SJSA1 (cell line): Measurements from ENCODE around the gene DMTF1. TPM values are rescaled to one million over a fixed set of nuclear protein-coding genes. Genes with fewer than 3 reads are reported as not detected.
A peak's percentile ranks its signal among the peaks of the same experiment; 100 is the strongest.
"Not testable (repeated sequence)": the region's sequence is repeated elsewhere in the genome, so short reads cannot be mapped to it uniquely, and the experiment has no call there.

Experiments
- DNase-seq, 2 experiments: peaks; one replicate each; pipeline ENCODE4 v3.0.0-alpha.2; 2015 to 2020; ENCODE audit warnings: low spot score in 2 of 2, low read depth in 1 of 2
- H3K27ac ChIP-seq: fragments of 250-450 bp; sonication (Bioruptor Pico); 2 replicates; pipeline ENCODE4 v1.5.1; 2020; ENCODE audit warnings: mild to moderate bottlenecking, moderate library complexity
- H3K27me3 ChIP-seq: fragments of 250-450 bp; sonication (Bioruptor Pico); replicated peaks from 2 replicates; pipeline ENCODE4 v1.5.1; 2020; ENCODE audit warnings: mild to moderate bottlenecking, moderate library complexity
- H3K36me3 ChIP-seq: fragments of 250-450 bp; sonication (Bioruptor Pico); 2 replicates; pipeline ENCODE4 v1.5.1; 2020; ENCODE audit warnings: mild to moderate bottlenecking
- H3K4me1 ChIP-seq: fragments of 250-450 bp; sonication (Bioruptor Pico); replicated peaks from 2 replicates; pipeline ENCODE4 v1.6.1; 2021; ENCODE audit warnings: mild to moderate bottlenecking
- H3K4me3 ChIP-seq: fragments of 250-450 bp; sonication (Bioruptor Pico); 2 replicates; pipeline ENCODE4 v1.5.1; 2020; ENCODE audit warnings: mild to moderate bottlenecking
- H3K9me3 ChIP-seq: fragments of 250-450 bp; sonication (Bioruptor Pico); replicated peaks from 2 replicates; pipeline ENCODE4 v1.5.1; 2020; ENCODE audit warnings: mild to moderate bottlenecking
- total RNA-seq: library from RNA; depleted of rRNA; stranded (reverse); fragments of >200 nt; shearing (Covaris generic); gene quantifications from 2 replicates; pipeline ENCODE4 v1.2.3, GENCODE V29; 2014; rRNA removed

The DMTF1 gene, protein sequence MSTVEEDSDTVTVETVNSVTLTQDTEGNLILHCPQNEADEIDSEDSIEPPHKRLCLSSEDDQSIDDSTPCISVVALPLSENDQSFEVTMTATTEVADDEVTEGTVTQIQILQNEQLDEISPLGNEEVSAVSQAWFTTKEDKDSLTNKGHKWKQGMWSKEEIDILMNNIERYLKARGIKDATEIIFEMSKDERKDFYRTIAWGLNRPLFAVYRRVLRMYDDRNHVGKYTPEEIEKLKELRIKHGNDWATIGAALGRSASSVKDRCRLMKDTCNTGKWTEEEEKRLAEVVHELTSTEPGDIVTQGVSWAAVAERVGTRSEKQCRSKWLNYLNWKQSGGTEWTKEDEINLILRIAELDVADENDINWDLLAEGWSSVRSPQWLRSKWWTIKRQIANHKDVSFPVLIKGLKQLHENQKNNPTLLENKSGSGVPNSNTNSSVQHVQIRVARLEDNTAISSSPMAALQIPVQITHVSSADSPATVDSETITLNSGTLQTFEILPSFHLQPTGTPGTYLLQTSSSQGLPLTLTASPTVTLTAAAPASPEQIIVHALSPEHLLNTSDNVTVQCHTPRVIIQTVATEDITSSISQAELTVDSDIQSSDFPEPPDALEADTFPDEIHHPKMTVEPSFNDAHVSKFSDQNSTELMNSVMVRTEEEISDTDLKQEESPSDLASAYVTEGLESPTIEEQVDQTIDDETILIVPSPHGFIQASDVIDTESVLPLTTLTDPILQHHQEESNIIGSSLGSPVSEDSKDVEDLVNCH
- 40.2 and 52.1 TPM in 2 replicates for total RNA-seq

DNA sequence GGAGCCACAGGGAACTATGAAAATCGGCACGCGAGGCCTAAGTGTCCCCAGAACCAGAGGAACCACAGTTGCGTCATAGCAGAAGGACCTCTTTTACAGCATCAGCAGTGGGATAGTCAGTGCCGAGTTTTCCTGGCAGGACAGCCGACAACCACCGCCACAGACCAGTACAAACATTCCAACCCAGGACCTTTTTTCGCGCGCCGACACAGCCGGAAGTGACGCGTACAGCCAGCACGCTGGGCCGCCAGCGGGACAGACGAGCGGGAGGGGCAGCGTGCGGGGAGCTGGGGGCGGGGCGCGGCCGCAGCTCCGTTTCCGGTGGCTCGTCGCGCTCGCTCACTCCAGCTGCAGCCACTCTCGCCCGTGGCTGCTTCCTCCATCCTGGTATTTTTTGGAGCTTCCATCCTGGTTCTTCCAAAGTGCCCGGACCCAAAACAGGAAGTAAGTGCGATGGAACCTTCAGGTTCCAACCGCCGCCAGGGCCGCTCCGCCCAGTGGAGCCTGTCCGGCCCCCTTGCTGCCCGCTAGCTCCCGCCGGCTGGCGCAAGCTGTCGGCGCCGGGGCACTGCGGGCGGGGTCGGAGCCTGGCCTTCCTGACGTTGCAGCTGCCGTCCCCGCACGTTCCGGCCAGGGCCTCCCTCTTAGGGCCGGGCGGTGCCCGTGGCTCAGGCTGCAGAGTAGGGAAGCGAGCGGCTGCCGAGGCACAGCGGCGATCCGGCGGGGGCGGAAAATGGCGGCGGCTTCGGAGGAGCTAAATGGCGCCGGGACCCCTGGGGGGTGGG, at the start of gene DMTF1:
TSS of gene DMTF1 (plus strand) at position 342 of the 785 bp plus-strand sequence. CDS start 12,489 bp downstream, outside the sequence.
- Histone ChIP-seq H3K9me3 (no peaks in the 10 kb centered on the region), H3K4me1 (peaks cover 32% of the 10 kb centered on the region), H3K27me3 (no peaks in the 10 kb centered on the region), H3K27ac (peak within 1 kb of the TSS; percentile 96), H3K36me3 (peaks cover 27% of the 10 kb centered on the region), H3K4me3 (peak within 1 kb of the TSS; percentile 74)
- peak; percentile 95 to 96 for DNase-seq

DNA sequence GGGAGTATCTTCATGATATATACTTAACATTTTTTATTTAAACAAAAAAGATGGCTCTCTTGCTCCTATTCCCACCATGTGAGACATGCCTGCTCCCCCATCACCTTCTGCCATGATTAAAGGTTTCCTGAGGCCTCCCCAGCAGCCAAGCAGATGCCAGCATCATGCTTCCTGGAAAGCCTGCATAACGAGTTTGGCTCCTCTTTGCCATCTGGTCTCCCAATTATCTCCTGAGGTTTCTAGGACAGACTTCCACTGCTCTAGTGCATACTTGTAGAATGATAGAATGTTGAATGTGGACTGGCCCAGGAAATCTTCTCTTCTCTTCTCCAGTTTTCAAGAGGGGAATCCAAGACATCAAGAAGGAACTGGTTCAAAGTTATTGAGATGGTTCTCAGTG, 46.9 kb upstream of the DMTF1 start:
- Histone ChIP-seq H3K27ac (no peak overlapping the region), H3K9me3 (no peaks in the 10 kb centered on the region; the same call in 1 of the 2 replicates), H3K27me3 (no peaks in the 10 kb centered on the region; the same call in none of the 2 replicates), H3K4me3 (no peak overlapping the region), H3K36me3 (no peaks in the 10 kb centered on the region), H3K4me1 (no peaks in the 10 kb centered on the region)
- no peak for DNase-seq

DNA sequence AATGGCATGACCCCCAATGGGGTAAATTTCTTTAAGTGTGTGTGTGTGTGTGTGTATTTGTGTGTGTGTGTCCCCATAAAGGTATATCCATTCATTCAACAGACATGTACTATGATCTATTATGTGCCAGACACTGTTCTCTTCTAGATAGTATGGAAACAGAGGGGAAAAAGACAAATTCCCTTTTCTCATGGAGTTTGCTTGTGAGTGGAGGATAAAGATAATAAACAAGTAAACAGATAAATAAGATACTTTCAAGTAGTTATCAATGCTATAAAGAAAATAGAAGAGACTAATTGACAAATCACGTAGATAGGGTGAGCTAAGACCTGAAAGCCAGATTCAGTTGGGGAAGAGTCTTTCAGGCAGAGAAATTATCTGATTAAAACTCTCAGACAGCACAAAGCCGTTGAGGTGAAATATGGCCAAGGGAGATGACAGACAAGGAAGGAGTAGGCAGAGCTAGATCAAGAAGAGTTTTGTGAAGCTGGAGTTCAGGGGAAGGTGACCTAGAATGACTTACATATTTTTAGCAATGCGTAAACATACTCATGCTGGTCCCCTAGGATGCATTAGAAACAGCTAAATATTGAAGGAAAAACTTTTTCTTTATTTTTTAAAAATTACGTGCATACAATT, 45.2 kb upstream of the DMTF1 start:
- DNase-seq, result no peak
- Histone ChIP-seq H3K4me3 (no peak overlapping the region), H3K27me3 (no peaks in the 10 kb centered on the region; the same call in none of the 2 replicates), H3K36me3 (no peaks in the 10 kb centered on the region), H3K4me1 (no peaks in the 10 kb centered on the region), H3K9me3 (no peaks in the 10 kb centered on the region; the same call in 1 of the 2 replicates), H3K27ac (no peak overlapping the region)

DNA sequence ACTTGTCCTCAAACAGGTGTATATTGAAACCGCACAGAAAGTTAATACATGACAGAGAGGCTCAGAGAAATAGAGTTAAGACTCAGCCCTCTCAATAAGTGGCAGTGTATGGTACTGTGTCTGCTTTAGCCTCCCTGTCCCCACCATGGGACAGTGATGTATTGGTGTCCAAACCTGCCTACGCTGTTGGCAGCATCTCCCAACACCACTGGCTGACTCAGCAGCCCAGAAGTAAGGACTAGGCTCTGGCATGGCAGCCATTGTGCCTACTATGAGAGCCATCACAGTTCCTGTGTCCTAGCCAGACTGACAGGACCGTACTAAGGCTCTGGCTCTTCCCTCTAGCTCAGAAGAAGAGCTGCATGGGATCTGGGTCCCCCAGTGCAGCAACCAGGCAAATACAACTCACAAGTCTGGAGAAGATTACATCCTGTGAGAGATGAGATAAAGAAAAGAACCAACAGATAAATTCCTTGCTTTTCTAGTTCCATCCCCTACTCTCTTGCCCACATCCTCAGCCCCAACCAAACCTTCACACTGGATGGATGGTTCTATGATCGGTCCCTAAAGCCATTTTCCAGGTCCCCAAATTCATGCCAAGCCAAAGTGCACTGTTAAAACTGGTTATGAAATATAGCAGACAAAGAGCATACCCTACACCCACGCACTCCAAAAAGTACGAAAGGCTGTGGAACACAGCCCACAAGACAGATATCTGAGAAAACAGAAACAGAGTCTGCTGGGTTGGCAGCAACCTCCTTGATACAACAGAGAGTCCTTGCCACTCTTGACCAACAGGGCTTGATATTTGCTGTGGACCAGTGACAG, 44.1 kb upstream of the DMTF1 start:
- Histone ChIP-seq H3K9me3 (no peaks in the 10 kb centered on the region; the same call in 1 of the 2 replicates), H3K4me1 (no peaks in the 10 kb centered on the region), H3K27me3 (no peaks in the 10 kb centered on the region; the same call in none of the 2 replicates), H3K36me3 (no peaks in the 10 kb centered on the region), H3K4me3 (no peak overlapping the region), H3K27ac (no peak overlapping the region)
- no peak for DNase-seq

DNA sequence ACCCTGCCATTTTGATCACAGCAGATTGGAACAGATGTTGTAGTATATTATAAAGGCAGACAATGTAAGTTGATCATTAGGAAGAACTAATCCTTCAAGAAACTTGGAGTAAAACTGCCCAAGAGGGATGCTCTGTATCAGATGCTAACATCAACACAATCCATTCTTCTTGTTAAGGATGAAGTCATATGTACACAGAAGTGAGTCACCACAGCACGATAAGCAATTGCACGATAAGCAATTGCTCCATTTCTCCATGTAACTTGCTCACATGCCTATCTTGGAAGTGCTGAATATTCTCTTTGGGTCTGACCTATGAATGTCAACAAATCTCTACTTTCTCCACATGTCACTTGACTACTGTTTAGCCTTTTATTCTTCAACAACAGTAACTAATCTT, 41.5 kb upstream of the DMTF1 start:
- no peaks in the 10 kb centered on the region for H3K4me1 ChIP-seq
- peak in 1 of 2 experiments; percentile 4 for DNase-seq
- H3K9me3 ChIP-seq, result no peaks in the 10 kb centered on the region; the same call in 1 of the 2 replicates
- H3K36me3 ChIP-seq, result no peaks in the 10 kb centered on the region
- no peak overlapping the region for H3K27ac ChIP-seq
- H3K27me3 ChIP-seq, result no peaks in the 10 kb centered on the region; the same call in none of the 2 replicates
- no peak overlapping the region for H3K4me3 ChIP-seq

DNA sequence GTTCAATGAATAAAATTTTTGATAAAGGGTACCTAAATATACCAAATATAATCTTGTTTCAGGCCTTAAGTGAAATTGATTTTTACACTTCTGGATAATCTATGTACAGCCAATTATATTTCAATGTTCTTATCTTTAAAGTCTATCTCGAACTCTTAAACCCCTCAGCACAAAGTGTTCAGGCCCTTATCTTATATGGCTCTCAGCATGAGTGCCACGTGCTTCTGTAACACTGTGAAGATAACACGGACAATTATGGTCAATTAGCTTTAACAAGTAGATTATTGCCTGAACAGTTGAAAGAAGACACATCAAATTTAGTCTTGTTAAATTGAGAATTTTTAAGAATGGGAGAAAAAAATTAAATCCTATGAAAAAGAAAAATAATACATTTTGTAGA, 40.4 kb upstream of the DMTF1 start:
- no peak overlapping the region for H3K4me3 ChIP-seq
- no peaks in the 10 kb centered on the region; the same call in 1 of the 2 replicates for H3K9me3 ChIP-seq
- no peaks in the 10 kb centered on the region; the same call in none of the 2 replicates for H3K27me3 ChIP-seq
- no peaks in the 10 kb centered on the region for H3K36me3 ChIP-seq
- DNase-seq, result no peak
- no peak overlapping the region for H3K27ac ChIP-seq
- no peaks in the 10 kb centered on the region for H3K4me1 ChIP-seq

DNA sequence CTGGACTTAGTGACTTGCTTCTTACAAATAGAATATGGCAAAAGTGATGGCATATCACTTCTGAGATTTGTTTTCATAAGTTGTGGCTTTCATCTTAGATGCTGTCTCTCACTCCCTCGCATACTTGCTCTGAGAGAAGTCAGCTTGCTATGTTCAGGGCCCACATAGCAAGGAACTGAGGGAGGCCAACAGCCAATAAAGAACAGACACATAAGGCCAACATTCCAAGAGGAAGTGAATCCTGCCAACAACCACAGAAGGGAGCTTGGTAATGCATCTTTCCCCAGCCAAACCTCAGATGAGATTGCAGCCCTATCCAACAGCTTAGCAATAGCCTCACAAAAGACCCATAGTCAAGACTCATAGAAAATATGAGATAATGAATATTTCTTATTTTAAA, 39.2 kb upstream of the DMTF1 start:
- Histone ChIP-seq H3K4me1 (no peaks in the 10 kb centered on the region), H3K9me3 (no peaks in the 10 kb centered on the region; the same call in 1 of the 2 replicates), H3K27me3 (no peaks in the 10 kb centered on the region; the same call in 1 of the 2 replicates), H3K36me3 (no peaks in the 10 kb centered on the region), H3K4me3 (no peak overlapping the region), H3K27ac (no peak overlapping the region)
- no peak for DNase-seq

DNA sequence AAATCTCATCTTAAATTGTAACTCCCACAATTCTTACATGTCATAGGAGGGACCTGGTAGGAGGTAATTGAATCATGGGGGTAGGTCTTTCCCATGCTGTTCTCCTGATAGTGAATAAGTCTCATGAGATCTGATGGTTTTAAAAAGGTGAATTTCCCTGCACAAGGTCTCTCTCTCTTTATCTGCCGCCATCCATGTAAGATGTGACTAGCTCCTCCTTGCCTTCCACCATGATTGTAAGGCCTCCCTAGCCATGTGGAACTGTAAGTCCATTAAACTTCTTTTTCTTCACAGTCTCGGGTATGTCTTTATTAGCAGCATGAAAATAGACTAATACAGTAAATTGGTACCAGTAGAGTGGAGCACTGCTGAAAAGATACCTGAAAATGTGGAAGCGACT, 38.3 kb upstream of the DMTF1 start:
- H3K4me3 ChIP-seq, H3K36me3 ChIP-seq, H3K27ac ChIP-seq, H3K4me1 ChIP-seq, DNase-seq, H3K9me3 ChIP-seq, H3K27me3 ChIP-seq: not testable (repeated sequence)

DNA sequence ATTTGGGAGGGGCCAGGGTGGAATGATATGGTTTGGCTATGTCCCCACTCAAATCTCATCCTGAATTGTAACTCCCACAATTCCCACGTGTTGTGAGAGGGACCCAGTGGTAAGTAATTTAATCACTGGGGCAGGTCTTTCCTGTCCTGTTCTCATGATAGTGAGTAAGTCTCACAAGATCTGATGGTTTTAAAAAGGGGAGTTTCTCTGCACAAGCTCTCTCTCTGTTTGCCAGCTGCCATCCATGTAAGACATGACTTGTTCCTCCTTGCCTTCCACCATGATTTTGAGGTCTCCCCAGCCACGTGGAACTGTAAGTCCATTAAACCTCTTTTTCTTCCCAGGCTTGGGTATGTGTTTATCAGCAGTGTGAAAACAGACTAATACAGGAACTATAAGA, 36.5 kb upstream of the DMTF1 start:
- H3K4me3 ChIP-seq, H3K4me1 ChIP-seq, H3K9me3 ChIP-seq, DNase-seq, H3K36me3 ChIP-seq, H3K27me3 ChIP-seq, H3K27ac ChIP-seq: not testable (repeated sequence)

DNA sequence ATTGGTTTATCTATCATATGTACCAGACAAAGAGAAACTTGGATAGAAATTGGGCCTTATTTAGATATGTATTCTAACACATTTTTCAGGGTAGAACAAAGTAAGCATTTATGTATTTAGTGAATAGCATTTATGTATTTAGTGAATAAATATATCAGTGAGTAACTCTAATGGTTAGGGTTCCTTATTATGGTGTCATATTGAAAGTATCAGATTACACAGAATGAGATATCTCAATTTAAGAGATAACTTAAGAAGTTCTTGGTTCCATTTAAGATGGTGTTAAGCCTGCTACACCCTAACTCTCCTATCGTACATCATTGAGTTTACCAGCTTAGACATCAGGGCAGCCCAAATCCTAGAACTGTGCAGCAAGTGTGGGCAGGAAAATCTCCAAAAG, 35.9 kb upstream of the DMTF1 start:
- Histone ChIP-seq H3K27me3 (no peaks in the 10 kb centered on the region), H3K4me1 (no peaks in the 10 kb centered on the region), H3K27ac (no peak overlapping the region), H3K9me3 (no peaks in the 10 kb centered on the region), H3K4me3 (no peak overlapping the region), H3K36me3 (no peaks in the 10 kb centered on the region)
- DNase-seq, result no peak

DNA sequence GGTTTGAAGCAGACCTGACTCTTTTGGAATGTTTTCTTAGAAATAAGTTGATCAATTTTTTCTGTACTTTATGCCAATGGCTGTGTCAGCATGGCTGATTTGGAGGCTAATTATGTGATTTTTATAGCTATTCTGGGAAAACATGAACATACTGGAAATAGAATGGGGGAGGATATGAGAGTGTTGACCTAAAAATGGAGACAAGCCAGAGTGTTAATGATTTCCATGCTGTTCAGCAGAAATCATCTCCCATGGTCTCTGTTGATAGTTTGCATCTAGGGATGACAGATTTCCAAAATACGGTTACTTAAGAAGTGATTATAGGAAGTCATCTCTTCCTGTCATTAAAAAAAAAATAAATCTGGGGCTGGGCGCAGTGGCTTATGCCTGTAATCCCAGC, 32.7 kb upstream of the DMTF1 start:
- H3K4me1 ChIP-seq, result no peaks in the 10 kb centered on the region

DNA sequence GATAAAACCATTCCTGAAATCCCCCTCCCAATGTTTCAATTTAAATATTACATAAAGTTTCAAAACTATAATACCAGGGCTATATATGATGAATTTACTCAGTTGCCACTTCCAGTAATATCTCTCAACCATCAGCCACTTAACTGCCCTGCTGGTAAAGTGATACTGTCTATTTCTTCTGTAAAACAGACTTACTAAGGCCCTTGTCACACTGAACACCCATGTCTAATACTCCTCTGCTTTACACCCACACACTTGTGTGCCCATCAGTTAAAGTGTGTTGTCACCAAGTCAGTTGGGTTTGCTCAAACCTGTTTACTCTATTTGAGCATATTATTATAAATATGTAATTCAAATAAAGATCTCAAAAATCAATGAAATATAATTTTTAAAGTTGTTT, 29.1 kb upstream of the DMTF1 start:
- DNase-seq, result no peak
- Histone ChIP-seq H3K4me1 (no peaks in the 10 kb centered on the region), H3K27me3 (peaks cover 7% of the 10 kb centered on the region), H3K36me3 (no peaks in the 10 kb centered on the region), H3K4me3 (no peak overlapping the region), H3K27ac (no peak overlapping the region), H3K9me3 (no peaks in the 10 kb centered on the region)

More for the DNA sequence above, 32.7 kb upstream of the DMTF1 start:
- DNase-seq, result no peak
- no peak overlapping the region for H3K4me3 ChIP-seq
- no peaks in the 10 kb centered on the region; the same call in 1 of the 2 replicates for H3K27me3 ChIP-seq
- no peak overlapping the region for H3K27ac ChIP-seq
- H3K36me3 ChIP-seq, result no peaks in the 10 kb centered on the region
- H3K9me3 ChIP-seq, result no peaks in the 10 kb centered on the region
